Measurements from ENCODE around the gene ARHGAP31. TPM values are rescaled to one million over a fixed set of nuclear protein-coding genes. Genes with fewer than 3 reads are reported as not detected.

Gene ARHGAP31
- total RNA-seq, 4 donors from 2014 or later = 21.8 to 48.7 (median 22.9) TPM

GRCh38 chr3:119311081-119311925 lies 17.1 kb downstream of the ARHGAP31 start:
- DNase-seq (ENCODE audit: low spot score in 2 of 2) = no peak
- intact Hi-C loops (cut with DNase I; ENCODE audit: low total_unique reads) = no loop called here
- WGBS, 2 donors = 81 to 82% methylated on average over 10 of the region's 10 CpGs
- H3K4me3 ChIP-seq (ENCODE audit: low read depth, poor library complexity, severe bottlenecking) = no peak overlapping the region
- TF ChIP-seq POLR2A (IDR thresholded peaks at IDR 0.05) = no peak
- TF ChIP-seq, protein P1, sequence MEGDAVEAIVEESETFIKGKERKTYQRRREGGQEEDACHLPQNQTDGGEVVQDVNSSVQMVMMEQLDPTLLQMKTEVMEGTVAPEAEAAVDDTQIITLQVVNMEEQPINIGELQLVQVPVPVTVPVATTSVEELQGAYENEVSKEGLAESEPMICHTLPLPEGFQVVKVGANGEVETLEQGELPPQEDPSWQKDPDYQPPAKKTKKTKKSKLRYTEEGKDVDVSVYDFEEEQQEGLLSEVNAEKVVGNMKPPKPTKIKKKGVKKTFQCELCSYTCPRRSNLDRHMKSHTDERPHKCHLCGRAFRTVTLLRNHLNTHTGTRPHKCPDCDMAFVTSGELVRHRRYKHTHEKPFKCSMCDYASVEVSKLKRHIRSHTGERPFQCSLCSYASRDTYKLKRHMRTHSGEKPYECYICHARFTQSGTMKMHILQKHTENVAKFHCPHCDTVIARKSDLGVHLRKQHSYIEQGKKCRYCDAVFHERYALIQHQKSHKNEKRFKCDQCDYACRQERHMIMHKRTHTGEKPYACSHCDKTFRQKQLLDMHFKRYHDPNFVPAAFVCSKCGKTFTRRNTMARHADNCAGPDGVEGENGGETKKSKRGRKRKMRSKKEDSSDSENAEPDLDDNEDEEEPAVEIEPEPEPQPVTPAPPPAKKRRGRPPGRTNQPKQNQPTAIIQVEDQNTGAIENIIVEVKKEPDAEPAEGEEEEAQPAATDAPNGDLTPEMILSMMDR (IDR thresholded peaks at IDR 0.05) = no peak

GRCh38 chr3:119313461-119313860 lies 19.3 kb downstream of the ARHGAP31 start:
- intact Hi-C loops (cut with DNase I; ENCODE audit: low total_unique reads) = no loop called here
- no peak overlapping the region for H3K4me3 ChIP-seq (ENCODE audit: low read depth, poor library complexity, severe bottlenecking)
- no peak for DNase-seq (ENCODE audit: low spot score in 2 of 2)
- 93 to 94% methylated on average over 3 of the region's 3 CpGs for WGBS, 2 donors
- TF ChIP-seq, protein P1 (IDR thresholded peaks at IDR 0.05) = no peak
- no peak for TF ChIP-seq POLR2A (IDR thresholded peaks at IDR 0.05)

DNA sequence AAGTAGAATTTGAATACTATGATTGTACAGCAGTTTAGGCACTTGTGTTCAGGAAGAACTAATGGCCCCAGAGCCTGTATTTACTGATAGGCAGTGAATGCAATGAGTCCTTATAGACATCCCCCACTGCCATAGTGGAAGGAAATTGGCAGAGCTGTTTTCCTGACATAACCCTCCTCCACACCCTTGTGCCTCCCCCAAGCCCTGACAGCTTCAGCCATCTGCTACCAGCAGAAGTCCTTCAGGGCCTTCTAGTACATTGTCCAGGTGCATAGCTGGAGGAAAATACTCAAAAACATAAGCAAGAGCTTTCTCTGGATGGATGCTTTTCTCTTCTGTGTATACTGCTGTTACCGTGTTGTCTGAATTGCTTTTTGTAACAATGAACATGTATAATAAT lies 20.6 kb downstream of the ARHGAP31 start:
- 81 to 86% methylated on average over 1 of the region's 1 CpG for WGBS, 2 donors
- DNase-seq (ENCODE audit: low spot score in 2 of 2) = no peak
- intact Hi-C loops (cut with DNase I; ENCODE audit: low total_unique reads) = no loop called here
- no peak overlapping the region for H3K4me3 ChIP-seq (ENCODE audit: low read depth, poor library complexity, severe bottlenecking)
- TF ChIP-seq POLR2A (IDR thresholded peaks at IDR 0.05) = no peak
- TF ChIP-seq, protein P1 (IDR thresholded peaks at IDR 0.05) = no peak

DNA sequence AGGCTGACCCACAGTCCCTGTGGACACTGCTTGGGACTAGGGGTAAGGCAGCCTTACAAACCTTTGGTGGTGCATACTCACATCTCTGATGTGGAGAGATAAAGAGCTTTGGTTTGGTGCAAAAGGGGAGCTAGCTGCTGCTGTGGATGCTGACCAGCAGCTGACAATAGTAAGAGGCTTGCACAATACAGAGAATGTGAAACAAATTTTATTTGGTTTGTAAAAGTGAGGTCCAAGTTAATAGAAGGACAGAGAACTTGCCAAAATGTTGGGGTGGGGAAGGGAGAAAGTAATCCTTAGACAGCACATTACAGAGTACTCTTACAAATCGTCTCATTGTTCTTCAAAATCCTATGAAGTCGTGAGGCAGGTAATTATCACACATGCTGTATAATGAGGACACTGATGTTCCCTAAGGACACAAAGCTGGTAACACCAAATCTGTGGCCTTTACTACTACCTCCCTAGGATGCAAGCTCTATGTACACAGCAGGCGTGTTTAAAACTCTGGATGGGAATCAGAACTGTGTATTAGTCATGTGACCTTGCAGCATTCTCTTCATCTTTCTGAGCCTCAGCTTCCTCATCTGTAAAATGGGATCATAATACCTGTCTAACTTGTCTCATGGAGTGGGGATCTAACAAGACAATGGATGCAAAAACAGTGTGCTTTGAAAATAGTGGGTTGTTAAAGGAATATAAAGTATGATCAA lies 21.6 kb downstream of the ARHGAP31 start:
- intact Hi-C loops (cut with DNase I; ENCODE audit: low total_unique reads) = no loop called here
- TF ChIP-seq, protein P1 (IDR thresholded peaks at IDR 0.05) = no peak
- TF ChIP-seq POLR2A (IDR thresholded peaks at IDR 0.05) = no peak
- DNase-seq (ENCODE audit: low spot score in 2 of 2) = no peak
- 60 to 61% methylated on average over 3 of the region's 3 CpGs for WGBS, 2 donors
- no peak overlapping the region for H3K4me3 ChIP-seq (ENCODE audit: low read depth, poor library complexity, severe bottlenecking)

- TF ChIP-seq, protein P1 (IDR thresholded peaks at IDR 0.05) = no peak
- no peak for TF ChIP-seq POLR2A (IDR thresholded peaks at IDR 0.05)
- no peak for DNase-seq (ENCODE audit: low spot score in 2 of 2)
- H3K4me3 ChIP-seq (ENCODE audit: low read depth, poor library complexity, severe bottlenecking) = no peak overlapping the region
- intact Hi-C loops (cut with DNase I; ENCODE audit: low total_unique reads) = no loop called here
Measured at GRCh38 chr3:119316313-119316670, 22.1 kb downstream of the ARHGAP31 start.
